GM23248 (cell line): ENCODE measurements around the gene ISY1.

Source experiments
- EZH2 ChIP-seq: fragments of 200-600 bp; sonication (generic); IDR thresholded peaks from 2 replicates; pipeline ENCODE4 v1.6.1; 2018; ENCODE audit warnings: antibody characterized with exemption, mild to moderate bottlenecking; ENCODE audit not compliant: insufficient read depth, poor library complexity, severe bottlenecking
- EZH2phosphoT487 ChIP-seq: fragments of 200-600 bp; sonication (generic); IDR thresholded peaks from 2 replicates; pipeline ENCODE4 v1.6.1; 2018; ENCODE audit warnings: antibody characterized with exemption, moderate library complexity, mild to moderate bottlenecking, low read depth; ENCODE audit not compliant: insufficient read depth

DNA sequence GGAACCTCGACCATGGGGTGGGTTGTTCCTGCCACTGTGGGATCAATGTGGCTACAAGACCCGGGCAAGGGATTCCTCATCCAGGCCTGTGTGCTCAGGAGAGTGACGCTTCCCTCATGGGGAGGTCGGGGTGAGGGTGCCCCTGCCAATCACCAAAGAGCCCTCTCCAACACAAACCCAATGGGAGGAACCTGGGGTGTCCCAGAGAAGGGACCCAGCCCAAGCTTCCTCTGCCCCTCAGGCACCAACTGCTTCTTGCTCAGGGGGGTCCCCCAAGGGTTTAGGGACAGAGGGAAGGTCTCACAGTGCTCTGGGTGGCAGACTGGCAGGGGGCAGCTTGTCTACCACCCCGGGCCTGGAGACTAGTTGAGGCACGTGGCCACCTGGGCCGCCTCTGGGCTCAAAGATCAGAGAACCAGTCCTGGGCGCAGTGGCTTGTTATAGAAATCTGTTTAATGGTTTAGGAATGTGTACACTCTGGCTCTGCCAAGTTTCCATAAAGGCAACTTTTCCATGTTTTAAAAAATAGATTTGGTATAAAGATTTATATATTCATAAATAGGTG lies 73.6 kb downstream of the ISY1 start:
- TF ChIP-seq EZH2phosphoT487 (no peak), EZH2 (no peak)
